GM18498 (cell line): ENCODE measurements around the gene ADAM10.

Experiments
- ATAC-seq: cut with Tn5 transposase; IDR thresholded peaks from one replicate; pipeline ENCODE4 v1.9.1; 2021; ENCODE audit warnings: mild to moderate bottlenecking, moderate library complexity; ENCODE audit not compliant: unreplicated experiment

ADAM10 gene

DNA sequence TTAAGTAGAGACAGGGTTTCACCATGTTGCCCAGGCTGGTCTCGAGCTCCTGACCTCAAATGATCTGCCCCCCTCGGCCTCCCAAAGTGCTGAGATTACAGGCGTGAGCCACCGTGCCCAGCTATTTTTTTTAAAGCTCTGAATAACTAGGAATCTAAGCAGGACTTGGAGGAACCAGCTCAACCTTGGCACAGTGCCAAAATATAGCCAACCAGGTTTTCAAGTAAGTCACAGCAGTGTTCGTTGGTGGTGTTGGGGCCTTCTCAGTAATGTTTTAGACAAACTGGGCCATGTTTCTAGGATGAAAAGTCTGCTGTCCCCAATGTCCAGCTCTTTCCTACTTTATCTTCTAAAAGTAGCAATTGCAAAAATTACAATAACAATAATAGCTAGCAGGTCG is 6.4 kb upstream of the ADAM10 start:
- ATAC-seq = no peak

DNA sequence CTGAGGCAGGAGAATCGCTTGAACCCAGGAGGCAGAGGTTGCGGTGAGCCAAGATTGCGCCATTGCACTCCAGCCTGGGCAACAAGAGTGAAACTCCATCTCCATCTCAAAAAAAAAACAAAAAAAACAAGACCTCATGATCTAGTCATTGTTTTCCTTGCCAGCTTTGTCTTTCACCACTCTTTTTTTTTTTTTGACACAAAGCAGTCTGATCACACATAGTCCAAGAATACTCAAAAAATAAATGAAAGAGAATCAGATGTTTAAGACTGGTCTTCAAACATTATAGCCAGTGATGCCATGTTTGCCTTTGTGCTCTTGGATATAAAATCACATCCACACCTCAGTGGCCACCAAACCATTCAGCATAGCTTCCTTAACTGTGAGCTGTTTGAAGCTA is 5.8 kb upstream of the ADAM10 start:
- no peak for ATAC-seq

DNA sequence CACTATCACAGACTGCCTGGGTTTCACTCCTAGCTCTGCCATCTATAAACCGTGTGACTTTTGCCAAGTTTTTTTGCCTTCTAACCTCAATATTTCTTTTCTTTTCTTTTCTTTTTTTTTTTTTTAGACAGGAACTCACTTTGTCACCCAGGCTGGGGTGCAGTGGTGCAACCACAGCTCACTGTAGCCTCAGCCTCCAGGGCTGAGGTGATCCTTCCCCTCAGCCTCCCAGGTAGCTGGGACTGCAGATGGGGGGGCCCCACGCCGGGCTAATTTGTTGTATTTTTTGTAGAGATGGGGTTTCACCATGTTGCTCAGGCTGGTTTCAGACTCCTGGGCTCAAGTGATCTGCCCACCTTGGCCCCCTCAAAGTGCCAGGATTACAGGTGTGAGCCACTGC is 3.2 kb upstream of the ADAM10 start:
- ATAC-seq = no peak

DNA sequence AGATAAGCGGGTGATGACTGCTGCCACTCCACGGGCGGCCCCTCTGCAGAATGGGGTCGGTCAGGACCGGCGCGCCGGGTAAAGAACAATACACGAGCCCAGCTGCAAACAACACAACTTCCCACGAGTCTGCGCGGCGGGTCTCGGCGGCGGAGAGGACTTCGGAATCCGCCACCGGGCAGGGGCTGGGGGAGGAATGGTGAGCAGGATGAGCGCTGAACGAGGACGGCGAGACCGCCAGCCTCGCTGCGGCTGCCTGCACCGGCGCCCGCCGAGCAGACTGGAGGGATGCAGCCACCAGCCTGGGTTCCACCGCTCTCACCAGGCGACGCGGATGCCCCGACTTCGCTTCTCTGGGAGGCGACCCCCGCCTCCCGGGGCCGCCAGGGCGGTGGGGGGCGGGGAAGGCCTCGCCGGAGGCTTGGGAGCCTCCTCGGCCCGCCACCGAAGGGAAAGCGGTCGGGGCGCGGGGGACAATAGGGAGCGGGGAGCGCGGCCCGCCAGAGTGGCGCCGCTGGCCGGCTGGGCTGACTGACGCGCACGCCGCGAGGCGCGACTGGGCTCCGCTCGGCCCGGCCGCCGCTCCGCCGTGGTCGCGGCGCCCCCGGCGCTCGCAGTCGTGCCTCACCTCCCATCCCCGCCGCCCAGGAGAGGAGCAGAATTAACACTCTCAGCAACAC is 515 bp downstream of the ADAM10 start:
- peak; percentile 35 for ATAC-seq

DNA sequence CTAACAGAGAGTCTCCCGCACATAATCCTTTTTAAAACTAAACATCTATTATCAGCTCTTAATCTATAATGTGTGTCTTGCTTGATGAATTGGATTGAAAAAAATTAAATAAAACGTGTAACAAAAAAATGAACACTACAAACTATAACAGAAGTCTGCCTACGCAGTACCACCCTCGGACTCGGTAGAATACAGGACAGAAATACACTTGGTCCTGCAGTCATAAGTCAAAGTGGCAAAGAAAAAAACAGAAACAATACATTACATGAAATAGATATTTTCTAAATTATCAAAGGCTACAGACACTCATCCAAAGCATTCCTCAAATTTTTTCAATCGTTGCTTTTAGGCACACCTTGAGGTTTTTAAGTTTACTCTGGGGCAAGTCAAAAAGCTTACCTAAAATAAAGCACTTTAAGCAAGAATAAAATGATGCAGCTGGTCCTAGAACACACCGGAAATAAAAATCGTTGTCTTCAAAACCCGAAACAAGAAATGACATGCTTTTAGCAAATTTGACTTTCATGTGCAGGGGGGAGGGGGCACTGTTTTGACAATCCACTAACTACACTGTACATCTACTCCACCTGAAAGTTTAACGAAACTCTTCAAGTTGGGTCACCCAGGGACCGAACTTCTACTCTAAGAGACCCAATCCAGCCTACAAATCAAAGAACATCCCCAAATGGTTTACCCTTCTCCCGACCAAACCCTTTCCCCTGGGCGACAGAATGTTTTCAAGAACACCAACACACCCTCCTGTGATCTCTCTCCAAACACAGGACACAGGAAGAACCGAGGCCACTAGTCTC is 1.3 kb downstream of the ADAM10 start:
- ATAC-seq = peak; percentile 5

DNA sequence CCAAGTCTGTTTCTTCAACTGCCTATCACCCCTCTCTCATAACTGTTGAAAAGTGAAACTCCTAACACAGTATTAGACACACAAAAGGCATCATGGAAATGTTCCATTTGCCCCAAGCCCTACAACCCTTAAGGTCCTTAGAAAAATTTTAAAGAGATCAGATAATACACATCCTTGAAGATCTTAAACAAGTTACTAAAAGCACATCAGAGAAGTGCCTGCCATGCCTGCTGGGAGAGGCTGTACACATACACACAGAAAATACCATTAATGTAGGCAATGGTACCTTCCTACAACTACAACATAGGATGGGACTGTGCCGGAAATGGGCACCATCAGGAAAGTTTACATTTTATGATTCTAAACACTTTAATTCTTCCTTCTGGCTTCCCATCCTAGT is 3.3 kb downstream of the ADAM10 start:
- no peak for ATAC-seq

DNA sequence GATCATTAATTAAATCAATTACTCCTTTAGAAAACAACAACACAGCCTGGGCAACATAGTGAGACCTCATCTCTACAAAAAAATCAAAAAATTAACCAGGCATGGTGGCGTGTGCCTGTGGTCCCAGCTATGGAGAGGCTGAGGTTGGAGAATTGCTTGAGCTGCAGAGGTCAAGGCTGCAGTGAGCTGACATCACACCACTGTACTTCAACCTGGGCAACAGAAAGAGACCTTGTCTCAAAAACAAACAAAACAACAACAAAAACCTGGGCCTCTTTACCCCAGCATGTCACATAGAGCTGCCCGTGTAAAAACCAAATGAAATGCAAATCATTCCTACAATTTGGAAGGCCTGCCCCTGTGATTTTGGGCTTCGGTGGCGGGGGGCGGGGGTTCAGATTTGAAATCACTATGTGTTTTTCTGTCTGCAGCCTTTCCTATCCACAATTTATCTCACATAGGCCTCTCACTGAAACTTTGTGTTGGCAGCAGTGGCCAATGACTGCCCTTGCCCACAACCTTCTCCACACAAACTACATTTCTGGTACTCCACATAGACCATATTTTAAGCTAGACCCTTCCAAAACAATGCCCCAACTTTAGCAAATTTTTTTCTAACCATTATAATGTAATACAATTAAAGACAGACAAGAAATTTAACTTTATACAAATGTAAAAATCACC is 6.5 kb downstream of the ADAM10 start:
- ATAC-seq = no peak

DNA sequence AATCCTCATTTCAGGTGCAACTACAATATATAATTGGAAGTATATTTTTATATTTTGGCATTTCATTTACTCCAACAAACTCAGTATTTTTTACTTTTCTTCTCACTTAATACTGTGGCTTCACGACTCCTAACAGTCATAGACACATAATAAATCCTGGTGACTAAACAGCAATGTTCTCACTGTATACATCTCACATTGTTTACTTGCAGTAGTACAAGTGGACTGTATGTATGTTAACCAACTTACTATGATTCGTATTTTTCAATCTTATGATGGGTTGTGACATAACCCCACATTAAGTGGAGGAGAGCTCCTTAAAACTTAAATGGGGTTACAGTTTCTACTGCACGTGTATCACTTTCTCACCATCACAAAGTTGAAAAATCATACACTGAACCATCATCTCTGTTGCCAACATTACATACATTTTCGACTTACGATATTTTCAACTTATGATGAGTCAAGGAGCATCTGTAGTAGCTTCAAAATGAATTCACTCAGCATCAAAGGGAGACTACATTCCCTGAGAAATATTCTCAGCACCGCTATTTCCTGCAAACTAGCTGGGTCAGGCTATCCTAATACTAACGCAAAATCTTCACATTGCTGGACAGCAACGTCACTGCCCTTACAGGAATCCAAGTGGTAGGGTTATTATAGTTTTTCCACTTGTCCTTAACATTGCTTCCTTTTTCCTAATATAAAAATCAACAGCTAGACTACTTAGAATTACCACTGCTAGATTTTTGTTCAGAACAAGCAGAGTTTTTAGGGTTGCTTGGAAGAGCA is 7.3 kb downstream of the ADAM10 start:
- no peak for ATAC-seq

DNA sequence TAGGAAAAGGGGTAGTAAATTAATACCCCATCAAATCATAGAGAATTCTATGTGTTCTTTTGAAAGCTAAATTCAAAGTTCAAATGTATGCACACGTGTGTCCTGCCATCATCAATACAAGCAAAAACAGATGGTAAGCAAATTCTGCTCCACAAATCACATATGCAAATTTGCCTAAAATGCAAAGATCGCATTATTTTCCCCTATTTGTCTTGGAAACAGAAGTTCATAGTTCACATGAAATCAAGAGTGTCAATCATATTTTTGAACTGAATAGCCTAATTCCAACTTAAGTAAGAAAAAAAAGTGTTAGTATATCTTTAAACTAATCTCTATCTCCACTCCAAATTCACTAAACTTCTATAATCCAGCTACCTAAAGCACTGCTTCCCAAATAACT is 8.5 kb downstream of the ADAM10 start:
- ATAC-seq = no peak

DNA sequence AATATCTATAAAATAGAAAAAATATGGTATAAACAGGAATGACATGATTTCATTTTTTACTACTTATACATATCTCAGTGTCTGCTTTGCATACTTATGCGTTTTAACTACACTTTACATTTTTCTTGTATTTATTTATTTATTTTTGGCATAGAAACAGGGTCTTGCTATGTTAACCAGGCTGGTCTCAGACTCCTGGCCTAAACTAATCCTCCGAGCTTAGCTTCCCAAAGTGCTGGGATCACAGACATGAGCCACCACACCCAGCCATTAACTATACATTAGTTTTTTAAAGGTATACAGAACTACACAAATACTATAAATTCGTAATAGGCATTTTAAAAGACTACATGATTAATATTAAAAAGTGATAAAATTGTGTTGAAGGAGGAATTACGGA is 9.1 kb downstream of the ADAM10 start:
- ATAC-seq = no peak

DNA sequence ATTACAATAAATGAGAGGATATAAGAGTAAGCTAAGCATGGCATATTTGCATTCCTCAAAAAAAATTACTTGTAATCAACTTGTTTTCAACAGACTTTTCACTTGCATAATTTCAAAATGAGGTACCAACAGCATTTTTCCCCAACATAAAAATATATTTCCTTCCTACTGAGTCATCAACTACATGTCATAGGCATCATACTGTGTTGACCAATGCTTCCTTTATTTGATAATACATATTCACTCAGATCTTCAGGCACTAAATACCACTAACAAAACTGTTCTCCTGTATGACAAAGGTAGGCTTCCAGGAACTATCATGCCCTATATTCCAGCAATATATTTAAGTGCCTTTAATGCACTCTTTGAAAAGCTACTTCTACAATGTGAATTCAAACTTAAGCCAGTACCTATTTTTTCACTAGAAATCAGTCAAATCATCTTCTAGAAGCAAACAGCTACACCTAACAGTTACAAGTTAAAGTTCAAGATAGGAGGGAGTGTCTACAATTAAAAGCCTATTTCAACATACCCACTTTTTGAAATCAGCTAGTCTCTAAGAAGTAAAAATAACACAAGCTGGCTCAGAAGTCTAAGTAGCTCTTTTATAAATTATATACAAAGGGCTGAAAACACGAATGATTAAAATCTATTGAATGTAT is 11.3 kb downstream of the ADAM10 start:
- no peak for ATAC-seq

DNA sequence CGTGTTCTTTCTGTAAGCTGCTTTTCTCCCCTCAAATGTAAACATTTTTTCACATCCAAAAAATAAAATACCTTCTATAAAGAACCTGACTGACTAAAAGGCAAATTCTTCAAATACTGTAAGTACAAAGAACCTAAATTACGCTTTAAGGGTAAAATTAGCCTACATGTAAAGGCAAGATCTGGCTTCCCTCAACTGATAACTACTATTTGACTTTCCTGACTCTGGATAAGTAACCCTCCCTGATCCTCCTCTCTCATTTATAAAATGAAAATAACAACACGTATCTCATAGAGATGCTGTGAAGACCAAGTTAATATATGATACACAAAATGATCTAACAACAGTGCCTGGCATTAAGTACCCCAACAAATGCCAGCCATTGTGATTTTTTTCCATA is 12.2 kb downstream of the ADAM10 start:
- no peak for ATAC-seq

DNA sequence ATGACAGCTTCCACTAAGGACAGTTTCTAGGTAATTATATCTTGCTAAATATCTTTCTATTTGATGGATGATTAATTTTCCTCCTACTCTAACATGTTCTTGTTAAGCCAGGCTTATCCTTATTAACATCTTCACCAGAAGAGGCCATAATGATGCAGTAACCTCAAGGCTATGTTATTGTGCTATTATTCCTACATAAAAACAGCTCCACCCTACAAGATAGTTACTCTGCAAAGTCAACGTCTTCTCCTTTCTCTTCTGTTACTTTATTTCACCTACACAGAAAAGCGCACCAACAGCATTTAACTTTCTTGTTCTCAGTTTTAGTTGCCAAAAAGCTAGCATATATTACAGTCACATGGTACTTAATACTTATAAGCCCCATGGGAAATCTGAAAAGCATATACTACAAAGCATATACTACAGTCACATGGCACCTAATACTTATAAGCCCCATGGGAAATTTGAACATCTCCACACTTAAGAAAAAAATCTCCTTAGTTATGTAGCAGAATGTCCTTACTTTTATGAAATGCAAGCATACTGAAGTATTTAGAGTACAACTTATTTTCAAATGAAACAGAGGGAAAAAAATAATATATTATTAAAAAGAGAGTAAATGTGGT is 13.4 kb downstream of the ADAM10 start:
- no peak for ATAC-seq

DNA sequence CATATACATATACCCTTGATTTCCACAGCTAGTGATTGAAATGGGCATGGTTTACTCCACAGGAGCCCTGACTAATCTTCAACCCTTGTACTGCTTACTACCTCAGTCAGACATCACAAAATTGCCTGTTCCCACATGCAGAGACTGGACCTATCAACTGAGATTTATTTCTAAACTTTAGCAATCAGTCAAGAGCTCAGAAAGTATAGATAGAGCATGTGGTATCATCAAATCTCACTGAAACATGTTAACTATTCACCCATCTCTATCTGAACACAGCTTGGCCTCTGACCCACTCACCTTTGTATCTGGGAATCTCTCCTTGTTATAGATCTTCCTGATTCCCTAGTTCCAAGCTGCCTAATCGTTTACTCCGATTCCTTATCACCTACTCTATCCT is 14.6 kb downstream of the ADAM10 start:
- ATAC-seq = no peak

DNA sequence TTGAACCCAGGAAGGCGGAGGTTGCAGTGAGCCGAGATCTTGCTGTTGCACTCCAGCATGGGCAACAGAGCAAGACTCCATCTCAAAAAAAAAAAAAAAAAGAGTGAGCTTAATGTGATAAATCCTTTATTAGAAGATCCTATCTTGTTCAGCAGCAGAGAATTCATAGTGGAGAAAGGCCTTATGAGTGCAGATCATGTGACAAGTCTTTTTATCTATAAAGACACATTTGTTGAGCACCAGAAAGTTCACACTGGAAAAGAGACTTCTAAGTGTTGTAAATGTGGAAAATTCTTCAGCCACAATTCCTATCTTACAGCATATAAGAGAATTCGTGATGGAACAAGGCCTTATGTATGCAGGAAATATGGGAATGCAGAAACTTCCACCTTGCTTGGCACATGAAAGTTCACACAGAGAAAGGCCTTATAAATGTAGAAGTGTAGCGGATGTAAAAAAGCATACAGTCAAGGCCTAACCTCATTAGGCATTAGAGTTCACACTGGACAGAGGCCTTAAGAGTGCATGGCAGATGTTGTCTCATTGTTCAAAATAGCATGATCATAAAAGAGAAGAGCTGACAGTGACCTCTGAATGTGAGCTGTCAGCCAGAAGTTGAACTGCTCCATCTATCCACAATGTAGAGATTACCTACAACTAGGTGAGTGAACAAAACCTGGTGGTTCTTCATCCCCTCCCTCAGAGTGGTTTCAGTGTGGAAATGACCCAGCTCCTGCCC is 16.7 kb downstream of the ADAM10 start:
- no peak for ATAC-seq

DNA sequence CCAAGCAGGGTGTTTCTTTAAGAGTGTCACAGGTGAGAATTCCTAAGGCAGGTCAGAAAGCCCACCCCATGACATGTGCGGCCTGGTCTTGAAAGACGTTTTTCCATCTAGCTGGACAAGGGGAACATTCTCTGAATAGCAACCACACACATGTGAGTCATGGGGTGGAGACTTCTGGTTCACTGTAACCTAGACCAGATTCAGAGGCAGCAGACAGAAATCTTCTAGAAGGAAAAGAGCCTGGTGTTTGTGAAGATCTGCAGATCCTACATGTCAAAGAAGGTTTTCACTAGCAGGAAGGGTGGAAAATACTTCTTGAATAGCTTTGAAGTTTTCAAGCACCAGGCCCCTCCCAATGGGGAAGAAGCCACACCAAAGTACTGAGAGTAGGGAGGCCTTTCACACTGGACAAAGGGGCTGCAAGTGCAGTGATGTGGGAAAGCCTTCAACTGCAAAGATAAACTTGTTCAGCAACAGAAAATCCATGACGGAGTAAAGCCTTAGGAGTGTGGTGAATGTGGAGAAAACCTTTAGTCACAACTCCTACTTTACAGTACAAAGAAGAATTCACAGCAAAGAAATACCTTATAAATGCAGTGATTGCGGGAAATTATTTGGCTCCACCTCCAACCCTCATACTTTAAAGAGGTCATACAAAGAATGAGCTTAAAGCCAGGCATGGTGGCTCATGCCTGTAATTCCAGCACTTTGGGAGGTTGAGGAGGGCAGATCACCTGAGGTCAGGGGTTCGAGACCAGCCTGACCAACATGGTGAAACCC is 17.6 kb downstream of the ADAM10 start:
- ATAC-seq = no peak

DNA sequence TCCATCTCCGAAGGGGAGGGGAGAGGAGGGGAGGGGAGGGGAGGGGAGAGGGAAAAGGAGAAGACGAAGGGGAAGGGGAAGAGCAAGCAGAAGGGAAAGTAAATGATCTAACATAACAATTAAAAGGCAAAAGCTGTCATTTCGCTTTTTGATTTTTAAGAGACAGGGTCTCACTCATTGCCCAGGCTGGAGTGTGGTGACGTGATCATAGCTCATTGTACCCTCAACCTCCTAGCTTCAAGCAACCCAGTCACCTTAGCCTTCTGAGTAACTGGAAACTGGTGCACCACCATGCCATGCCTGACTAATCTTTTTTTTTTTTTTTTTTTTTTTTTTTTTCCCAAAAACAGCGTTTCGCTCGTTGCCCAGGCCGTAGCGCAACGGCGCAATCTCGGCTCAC is 22.6 kb downstream of the ADAM10 start:
- ATAC-seq = no peak

DNA sequence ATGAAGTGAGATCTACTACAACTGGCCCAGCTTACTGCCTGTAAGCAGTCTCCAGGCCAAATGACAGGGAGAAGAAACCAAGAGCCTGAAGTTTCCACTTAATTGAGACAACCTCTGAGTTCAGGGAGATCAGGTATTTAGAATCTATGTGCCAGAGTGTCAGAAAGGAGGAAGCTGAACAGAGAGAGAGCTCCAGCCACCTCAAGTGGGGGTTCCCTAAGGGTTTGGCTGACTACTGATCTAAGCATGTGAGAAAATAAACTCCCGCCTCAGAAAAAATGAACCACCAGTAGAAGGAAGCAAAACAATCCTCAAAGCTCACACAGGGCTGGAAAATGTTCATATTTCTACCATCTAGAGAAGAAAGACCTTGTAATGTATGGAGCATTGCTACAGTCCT is 25.0 kb downstream of the ADAM10 start:
- ATAC-seq = peak; percentile 84

DNA sequence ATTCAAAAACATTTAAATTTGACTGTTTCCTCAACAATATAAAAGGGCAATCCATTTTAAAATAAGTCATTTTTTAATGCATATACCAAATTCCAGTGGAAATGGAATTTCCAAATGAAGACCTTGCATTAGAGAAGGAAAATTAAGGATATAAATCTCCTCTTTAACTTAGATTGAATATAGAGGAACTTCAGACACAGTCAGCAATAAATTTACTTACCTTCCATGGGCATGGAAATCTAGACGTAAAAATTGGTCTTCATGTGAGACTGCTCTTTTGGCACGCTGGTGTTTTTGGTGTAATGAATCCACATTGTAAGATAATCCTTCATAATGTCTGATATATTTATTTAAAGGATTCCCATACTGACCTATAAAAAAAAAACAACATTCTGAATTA is 32.1 kb downstream of the ADAM10 start:
- no peak for ATAC-seq
